ENCODE measurements around the gene MT1G. TPM values are rescaled to one million over a fixed set of nuclear protein-coding genes. Genes with fewer than 3 reads are reported as not detected.
A peak's percentile ranks its signal among the peaks of the same experiment; 100 is the strongest.

The MT1G gene
- total RNA-seq, 1 donor from 2014 or later, result not detected

- DNase-seq, result no peak
- Mint-ChIP-seq H3K4me1 (ENCODE audit: low read depth, unreplicated experiment) (no peaks in the 10 kb centered on the region), H3K4me3 (ENCODE audit: unreplicated experiment) (peak overlapping the region; percentile 82), H3K27me3 (ENCODE audit: unreplicated experiment) (peaks cover 36% of the 10 kb centered on the region), H3K9me3 (ENCODE audit: unreplicated experiment) (peaks cover 7% of the 10 kb centered on the region), H3K36me3 (ENCODE audit: unreplicated experiment) (peaks cover 3% of the 10 kb centered on the region), H3K27ac (ENCODE audit: unreplicated experiment) (no peak overlapping the region)
- TF ChIP-seq, protein P1, sequence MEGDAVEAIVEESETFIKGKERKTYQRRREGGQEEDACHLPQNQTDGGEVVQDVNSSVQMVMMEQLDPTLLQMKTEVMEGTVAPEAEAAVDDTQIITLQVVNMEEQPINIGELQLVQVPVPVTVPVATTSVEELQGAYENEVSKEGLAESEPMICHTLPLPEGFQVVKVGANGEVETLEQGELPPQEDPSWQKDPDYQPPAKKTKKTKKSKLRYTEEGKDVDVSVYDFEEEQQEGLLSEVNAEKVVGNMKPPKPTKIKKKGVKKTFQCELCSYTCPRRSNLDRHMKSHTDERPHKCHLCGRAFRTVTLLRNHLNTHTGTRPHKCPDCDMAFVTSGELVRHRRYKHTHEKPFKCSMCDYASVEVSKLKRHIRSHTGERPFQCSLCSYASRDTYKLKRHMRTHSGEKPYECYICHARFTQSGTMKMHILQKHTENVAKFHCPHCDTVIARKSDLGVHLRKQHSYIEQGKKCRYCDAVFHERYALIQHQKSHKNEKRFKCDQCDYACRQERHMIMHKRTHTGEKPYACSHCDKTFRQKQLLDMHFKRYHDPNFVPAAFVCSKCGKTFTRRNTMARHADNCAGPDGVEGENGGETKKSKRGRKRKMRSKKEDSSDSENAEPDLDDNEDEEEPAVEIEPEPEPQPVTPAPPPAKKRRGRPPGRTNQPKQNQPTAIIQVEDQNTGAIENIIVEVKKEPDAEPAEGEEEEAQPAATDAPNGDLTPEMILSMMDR (IDR thresholded peaks at IDR 0.05; ENCODE audit: partially characterized antibody, unreplicated experiment), result no peak
Observed at GRCh38 chr16:56662357-56663354, 5.2 kb downstream of the MT1G start.

GRCh38 chr16:56658327-56658875, 9.5 kb downstream of the MT1G start:
- peaks cover 8% of the 10 kb centered on the region for H3K9me3 Mint-ChIP-seq (ENCODE audit: unreplicated experiment)
- no peaks in the 10 kb centered on the region for H3K4me1 Mint-ChIP-seq (ENCODE audit: low read depth, unreplicated experiment)
- TF ChIP-seq, protein P1 (IDR thresholded peaks at IDR 0.05; ENCODE audit: partially characterized antibody, unreplicated experiment), result no peak
- H3K27ac Mint-ChIP-seq (ENCODE audit: unreplicated experiment), result no peak overlapping the region
- peaks cover 3% of the 10 kb centered on the region for H3K36me3 Mint-ChIP-seq (ENCODE audit: unreplicated experiment)
- peaks cover 28% of the 10 kb centered on the region for H3K27me3 Mint-ChIP-seq (ENCODE audit: unreplicated experiment)
- peak overlapping the region; percentile 98 for H3K4me3 Mint-ChIP-seq (ENCODE audit: unreplicated experiment)
- no peak for DNase-seq

DNA sequence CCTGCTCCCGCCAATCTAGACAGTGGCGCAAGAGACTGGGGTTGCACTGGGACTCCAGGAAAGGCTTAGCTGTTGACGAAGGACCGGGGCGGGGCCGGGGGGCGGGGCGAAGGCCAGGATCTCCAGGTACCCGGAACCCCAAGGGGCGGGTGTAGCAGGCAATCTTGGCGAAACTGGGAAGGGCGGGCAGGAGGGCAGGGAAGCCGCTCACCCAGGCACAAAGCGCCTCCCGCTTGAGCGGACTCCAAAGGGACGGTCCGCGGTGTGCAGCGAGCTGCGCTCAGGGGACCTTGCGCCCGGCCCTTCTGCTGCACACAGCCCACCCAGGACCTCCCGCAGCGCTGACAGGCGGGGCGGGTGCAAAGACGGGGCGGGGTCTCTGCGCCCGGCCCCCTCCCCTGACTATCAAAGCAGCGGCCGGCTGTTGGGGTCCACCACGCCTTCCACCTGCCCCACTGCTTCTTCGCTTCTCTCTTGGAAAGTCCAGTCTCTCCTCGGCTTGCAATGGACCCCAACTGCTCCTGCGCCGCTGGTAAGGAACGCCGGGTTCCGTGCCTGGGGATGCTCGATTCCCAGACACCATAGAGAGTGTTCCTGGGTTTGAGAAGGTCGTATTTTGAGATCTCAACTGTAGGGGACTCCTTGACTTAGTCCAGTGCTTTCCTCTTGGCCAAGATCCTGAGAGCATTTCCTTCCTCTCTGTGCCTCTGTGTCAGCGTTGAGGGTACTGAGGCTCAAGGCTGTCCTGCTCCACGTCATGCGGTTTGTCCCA, 10.1 kb downstream of the MT1G start, which contains the start of gene MT1F:
TSS of gene MT1F (plus strand) at position 405 of the 772 bp plus-strand sequence. CDS start at position 505, 100 bp downstream.
- peak; percentile 68 for DNase-seq
- TF ChIP-seq, protein P1 (IDR thresholded peaks at IDR 0.05; ENCODE audit: partially characterized antibody, unreplicated experiment), result no peak
- Mint-ChIP-seq H3K4me1 (ENCODE audit: low read depth, unreplicated experiment) (no peaks in the 10 kb centered on the region), H3K27ac (ENCODE audit: unreplicated experiment) (no peak within 1 kb of the TSS), H3K36me3 (ENCODE audit: unreplicated experiment) (peaks cover 3% of the 10 kb centered on the region), H3K4me3 (ENCODE audit: unreplicated experiment) (peak within 1 kb of the TSS; percentile 98), H3K9me3 (ENCODE audit: unreplicated experiment) (peaks cover 9% of the 10 kb centered on the region), H3K27me3 (ENCODE audit: unreplicated experiment) (peaks cover 28% of the 10 kb centered on the region)

GRCh38 chr16:56653218-56653617, 14.6 kb downstream of the MT1G start:
- Mint-ChIP-seq H3K4me3 (ENCODE audit: unreplicated experiment) (no peak overlapping the region), H3K27me3 (ENCODE audit: unreplicated experiment) (peaks cover 12% of the 10 kb centered on the region), H3K36me3 (ENCODE audit: unreplicated experiment) (no peaks in the 10 kb centered on the region), H3K9me3 (ENCODE audit: unreplicated experiment) (peaks cover 7% of the 10 kb centered on the region), H3K4me1 (ENCODE audit: low read depth, unreplicated experiment) (no peaks in the 10 kb centered on the region), H3K27ac (ENCODE audit: unreplicated experiment) (no peak overlapping the region)
- TF ChIP-seq, protein P1 (IDR thresholded peaks at IDR 0.05; ENCODE audit: partially characterized antibody, unreplicated experiment), result no peak
- no peak for DNase-seq
